ENCODE data around the gene SMCO4. TPM values are rescaled to one million over a fixed set of nuclear protein-coding genes. Genes with fewer than 3 reads are reported as not detected.

Gene SMCO4
- total RNA-seq, 1 experiment from 2014 or later: not detected

DNA sequence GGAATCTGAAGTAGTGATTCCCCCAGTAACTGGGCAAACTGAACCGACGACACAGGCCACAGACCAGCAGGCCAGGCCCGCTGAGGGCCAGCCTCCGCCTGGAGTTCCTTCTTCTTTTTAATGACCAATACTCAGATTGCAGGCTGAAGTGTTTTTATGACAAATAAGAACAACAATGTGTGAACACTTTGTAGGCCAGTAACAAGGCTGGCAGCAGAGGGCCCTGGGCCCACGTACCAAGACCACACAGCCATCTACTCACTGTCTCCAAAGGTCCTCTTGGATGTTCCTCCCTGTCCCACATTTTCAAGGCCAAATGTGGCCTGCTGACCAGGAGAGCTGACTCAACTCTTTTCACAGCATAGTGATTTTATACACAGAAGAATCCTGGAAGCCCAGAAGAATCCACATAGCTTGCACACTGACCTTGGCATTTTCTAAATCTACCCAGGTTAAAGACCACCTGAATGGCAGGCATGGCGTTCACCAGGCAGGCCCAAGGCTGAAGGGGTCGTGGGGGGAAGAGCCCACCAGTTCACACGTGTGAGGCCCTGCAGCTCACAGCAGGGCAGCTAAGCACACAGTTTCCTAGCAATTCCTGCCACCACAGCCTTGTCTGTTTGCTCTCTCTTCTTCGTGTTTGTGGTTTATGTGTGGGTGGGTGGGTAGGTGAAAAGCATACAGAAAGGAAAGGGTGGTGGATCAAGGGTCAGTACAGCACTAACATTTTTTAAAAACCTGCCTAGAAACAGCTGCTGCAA is 13.3 kb downstream of the SMCO4 start:
- no peak for DNase-seq
- no peak overlapping the region for H3K27ac ChIP-seq (ENCODE audit: low read length)
- no peak overlapping the region for H2AFZ ChIP-seq (ENCODE audit: low read length)

DNA sequence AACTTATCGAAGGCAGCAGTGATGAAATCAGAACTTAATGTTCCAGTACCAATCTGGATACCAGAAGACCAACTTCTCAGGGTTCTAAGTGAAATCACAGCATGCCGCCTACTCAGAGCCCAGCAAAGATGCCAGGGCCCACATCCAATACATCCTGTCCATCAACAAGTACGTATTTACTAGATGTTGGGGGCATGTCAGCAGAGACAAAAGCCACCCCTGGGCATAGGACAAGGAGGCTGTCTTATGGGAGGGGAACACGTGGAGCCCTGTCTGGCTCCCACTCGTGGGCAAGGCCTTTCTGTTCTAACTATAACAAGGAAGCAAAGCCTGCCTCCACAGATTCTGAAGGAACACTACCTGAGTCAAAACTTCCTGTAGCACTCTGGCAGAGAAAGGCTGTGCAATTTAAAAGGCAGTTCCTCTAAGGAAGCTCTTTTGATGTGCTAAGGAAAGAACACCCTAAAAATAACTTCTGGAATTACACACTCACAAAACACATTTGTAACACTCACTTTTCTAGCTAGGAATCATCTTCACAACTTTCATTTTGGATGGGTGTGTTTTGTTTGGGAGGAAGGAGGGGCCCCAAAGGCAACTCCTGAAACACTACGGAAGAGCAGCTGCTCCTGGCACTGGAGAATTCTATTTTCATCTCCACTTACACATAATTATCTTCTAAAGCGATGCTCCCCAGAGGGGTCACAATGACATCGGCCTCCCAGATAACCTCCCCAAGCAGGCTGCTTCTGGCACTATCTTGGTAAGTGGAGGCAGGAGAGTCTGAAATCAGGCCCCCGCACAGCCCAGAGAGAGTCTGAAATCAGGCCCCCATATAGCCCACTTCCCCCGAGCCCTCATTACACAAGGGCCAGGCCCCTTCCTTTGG is 14.2 kb downstream of the SMCO4 start:
- no peak overlapping the region for H3K4me2 ChIP-seq (ENCODE audit: low read depth, low read length, poor library complexity, severe bottlenecking)
- H3K27ac ChIP-seq (ENCODE audit: low read length): no peak overlapping the region

More for the DNA sequence above, 13.3 kb downstream of the SMCO4 start:
- no peaks in the 10 kb centered on the region for H3K36me3 ChIP-seq (ENCODE audit: insufficient read depth, low read length)
- H3K79me2 ChIP-seq (ENCODE audit: low read length): no peaks in the 10 kb centered on the region
- no peaks in the 10 kb centered on the region for H3K9me2 ChIP-seq (replicated peaks; ENCODE audit: insufficient read depth, low read length)
- H3K4me3 ChIP-seq (ENCODE audit: low read length): no peak overlapping the region
- H3K4me2 ChIP-seq (ENCODE audit: low read depth, low read length, poor library complexity, severe bottlenecking): no peak overlapping the region
- H3K9me3 ChIP-seq (ENCODE audit: low read length): no peaks in the 10 kb centered on the region
- H3K9ac ChIP-seq (ENCODE audit: low read length): no peak overlapping the region
- H4K20me1 ChIP-seq (ENCODE audit: insufficient read depth, low read depth, low read length): no peaks in the 10 kb centered on the region
- no peaks in the 10 kb centered on the region for H3K27me3 ChIP-seq (ENCODE audit: low read length)
- H3K4me1 ChIP-seq (ENCODE audit: low read length): no peaks in the 10 kb centered on the region

GRCh38 chr11:93528252-93528651 is 14.9 kb downstream of the SMCO4 start:
- Histone ChIP-seq H3K27ac (ENCODE audit: low read length) (no peak overlapping the region), H4K20me1 (ENCODE audit: insufficient read depth, low read depth, low read length) (no peaks in the 10 kb centered on the region), H3K4me3 (ENCODE audit: low read length) (no peak overlapping the region), H3K79me2 (ENCODE audit: low read length) (no peaks in the 10 kb centered on the region), H3K36me3 (ENCODE audit: insufficient read depth, low read length) (no peaks in the 10 kb centered on the region), H3K4me2 (ENCODE audit: low read depth, low read length, poor library complexity, severe bottlenecking) (no peak overlapping the region), H3K9me2 (replicated peaks; ENCODE audit: insufficient read depth, low read length) (no peaks in the 10 kb centered on the region), H3K27me3 (ENCODE audit: low read length) (no peaks in the 10 kb centered on the region), H3K9ac (ENCODE audit: low read length) (no peak overlapping the region), H3K9me3 (ENCODE audit: low read length) (no peaks in the 10 kb centered on the region), H3K4me1 (ENCODE audit: low read length) (peaks cover 12% of the 10 kb centered on the region), H2AFZ (ENCODE audit: low read length) (no peak overlapping the region)
- no peak for DNase-seq

More for the DNA sequence above, 14.2 kb downstream of the SMCO4 start:
- H3K4me1 ChIP-seq (ENCODE audit: low read length): peaks cover 5% of the 10 kb centered on the region
- H3K36me3 ChIP-seq (ENCODE audit: insufficient read depth, low read length): no peaks in the 10 kb centered on the region
- H2AFZ ChIP-seq (ENCODE audit: low read length): no peak overlapping the region
- no peaks in the 10 kb centered on the region for H3K79me2 ChIP-seq (ENCODE audit: low read length)
- no peak for DNase-seq
- no peaks in the 10 kb centered on the region for H3K9me3 ChIP-seq (ENCODE audit: low read length)
- no peak overlapping the region for H3K4me3 ChIP-seq (ENCODE audit: low read length)
- no peaks in the 10 kb centered on the region for H3K27me3 ChIP-seq (ENCODE audit: low read length)
- no peaks in the 10 kb centered on the region for H4K20me1 ChIP-seq (ENCODE audit: insufficient read depth, low read depth, low read length)
- H3K9me2 ChIP-seq (replicated peaks; ENCODE audit: insufficient read depth, low read length): no peaks in the 10 kb centered on the region
- no peak overlapping the region for H3K9ac ChIP-seq (ENCODE audit: low read length)

DNA sequence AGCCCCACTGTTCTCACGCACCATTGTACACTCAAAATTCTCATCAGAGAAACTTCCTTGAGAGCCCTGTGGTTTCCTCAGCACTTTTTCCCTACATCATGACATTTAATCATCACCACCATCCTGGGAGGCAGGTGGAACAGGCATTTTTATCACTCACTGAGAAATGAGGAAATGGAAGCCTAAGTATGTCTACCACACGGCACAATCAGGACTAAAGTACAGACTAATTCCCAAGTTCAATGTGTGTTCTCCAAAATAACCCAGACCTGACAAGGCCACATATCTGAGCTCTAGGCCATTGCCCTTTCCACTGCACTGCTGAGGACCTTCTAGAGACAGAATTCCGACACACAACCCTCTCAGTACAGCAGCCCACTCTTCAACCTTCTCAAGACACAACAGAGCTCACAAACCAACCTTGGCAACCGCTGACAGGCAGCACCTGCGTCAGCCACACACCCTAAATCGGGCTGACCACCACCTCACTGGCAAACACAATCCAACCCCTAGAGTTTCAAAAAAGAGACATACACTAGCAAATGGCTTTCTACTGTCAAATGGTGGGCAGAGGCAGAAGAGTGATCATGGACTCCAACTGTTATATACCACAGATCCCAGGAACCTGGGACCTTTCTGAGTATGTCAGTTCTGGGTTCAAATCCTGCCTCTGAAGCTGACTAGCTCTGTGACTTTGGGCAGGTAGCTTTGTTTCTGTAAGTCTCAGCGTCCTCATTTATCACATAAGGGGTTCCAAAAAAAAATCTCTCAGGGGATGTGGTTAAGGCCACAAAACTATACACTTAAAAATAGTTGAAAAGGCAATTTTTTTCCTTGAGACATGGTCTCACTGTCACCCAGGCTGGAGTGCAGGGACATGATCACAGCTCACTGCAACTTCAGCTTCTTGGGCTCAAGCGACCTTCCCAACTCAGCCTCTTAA is 16.3 kb downstream of the SMCO4 start:
- H3K9ac ChIP-seq (ENCODE audit: low read length): no peak overlapping the region

GRCh38 chr11:93526346-93526633 is 16.9 kb downstream of the SMCO4 start:
- H3K27me3 ChIP-seq (ENCODE audit: low read length): no peaks in the 10 kb centered on the region
- H3K4me3 ChIP-seq (ENCODE audit: low read length): no peak overlapping the region
- no peak overlapping the region for H3K27ac ChIP-seq (ENCODE audit: low read length)

More for the DNA sequence above, 16.3 kb downstream of the SMCO4 start:
- H4K20me1 ChIP-seq (ENCODE audit: insufficient read depth, low read depth, low read length): no peaks in the 10 kb centered on the region
- DNase-seq: no peak
- H2AFZ ChIP-seq (ENCODE audit: low read length): no peak overlapping the region
- H3K4me3 ChIP-seq (ENCODE audit: low read length): no peak overlapping the region
- H3K79me2 ChIP-seq (ENCODE audit: low read length): no peaks in the 10 kb centered on the region
- no peaks in the 10 kb centered on the region for H3K27me3 ChIP-seq (ENCODE audit: low read length)
- peaks cover 12% of the 10 kb centered on the region for H3K4me1 ChIP-seq (ENCODE audit: low read length)
- no peak overlapping the region for H3K27ac ChIP-seq (ENCODE audit: low read length)
- no peaks in the 10 kb centered on the region for H3K9me3 ChIP-seq (ENCODE audit: low read length)
- H3K36me3 ChIP-seq (ENCODE audit: insufficient read depth, low read length): no peaks in the 10 kb centered on the region
- H3K9me2 ChIP-seq (replicated peaks; ENCODE audit: insufficient read depth, low read length): no peaks in the 10 kb centered on the region
- H3K4me2 ChIP-seq (ENCODE audit: low read depth, low read length, poor library complexity, severe bottlenecking): no peak overlapping the region

GRCh38 chr11:93525601-93526345 is 17.4 kb downstream of the SMCO4 start:
- Histone ChIP-seq H3K9me2 (replicated peaks; ENCODE audit: insufficient read depth, low read length) (no peaks in the 10 kb centered on the region), H4K20me1 (ENCODE audit: insufficient read depth, low read depth, low read length) (no peaks in the 10 kb centered on the region), H2AFZ (ENCODE audit: low read length) (no peak overlapping the region), H3K27ac (ENCODE audit: low read length) (no peak overlapping the region), H3K4me3 (ENCODE audit: low read length) (no peak overlapping the region), H3K79me2 (ENCODE audit: low read length) (no peaks in the 10 kb centered on the region), H3K27me3 (ENCODE audit: low read length) (no peaks in the 10 kb centered on the region), H3K4me2 (ENCODE audit: low read depth, low read length, poor library complexity, severe bottlenecking) (no peak overlapping the region), H3K4me1 (ENCODE audit: low read length) (peaks cover 12% of the 10 kb centered on the region), H3K9ac (ENCODE audit: low read length) (no peak overlapping the region), H3K36me3 (ENCODE audit: insufficient read depth, low read length) (no peaks in the 10 kb centered on the region), H3K9me3 (ENCODE audit: low read length) (no peaks in the 10 kb centered on the region)
- DNase-seq: no peak

More at GRCh38 chr11:93526346-93526633, 16.9 kb downstream of the SMCO4 start:
- no peaks in the 10 kb centered on the region for H3K9me3 ChIP-seq (ENCODE audit: low read length)
- H3K9me2 ChIP-seq (replicated peaks; ENCODE audit: insufficient read depth, low read length): no peaks in the 10 kb centered on the region
- H3K36me3 ChIP-seq (ENCODE audit: insufficient read depth, low read length): no peaks in the 10 kb centered on the region
- H2AFZ ChIP-seq (ENCODE audit: low read length): no peak overlapping the region
- no peaks in the 10 kb centered on the region for H4K20me1 ChIP-seq (ENCODE audit: insufficient read depth, low read depth, low read length)
- no peak for DNase-seq
- no peaks in the 10 kb centered on the region for H3K79me2 ChIP-seq (ENCODE audit: low read length)
- no peak overlapping the region for H3K4me2 ChIP-seq (ENCODE audit: low read depth, low read length, poor library complexity, severe bottlenecking)
- H3K9ac ChIP-seq (ENCODE audit: low read length): no peak overlapping the region
- peaks cover 12% of the 10 kb centered on the region for H3K4me1 ChIP-seq (ENCODE audit: low read length)

- no peaks in the 10 kb centered on the region for H3K9me3 ChIP-seq (ENCODE audit: low read length)
Measured at GRCh38 chr11:93524858-93525257, 18.3 kb downstream of the SMCO4 start.

More at GRCh38 chr11:93524858-93525257, 18.3 kb downstream of the SMCO4 start:
- no peaks in the 10 kb centered on the region for H3K27me3 ChIP-seq (ENCODE audit: low read length)
- H3K79me2 ChIP-seq (ENCODE audit: low read length): no peaks in the 10 kb centered on the region
- no peaks in the 10 kb centered on the region for H4K20me1 ChIP-seq (ENCODE audit: insufficient read depth, low read depth, low read length)
- H3K27ac ChIP-seq (ENCODE audit: low read length): no peak overlapping the region
- no peaks in the 10 kb centered on the region for H3K36me3 ChIP-seq (ENCODE audit: insufficient read depth, low read length)
- no peak overlapping the region for H3K4me2 ChIP-seq (ENCODE audit: low read depth, low read length, poor library complexity, severe bottlenecking)
- DNase-seq: no peak
- H3K9ac ChIP-seq (ENCODE audit: low read length): no peak overlapping the region
- no peak overlapping the region for H2AFZ ChIP-seq (ENCODE audit: low read length)
- H3K9me2 ChIP-seq (replicated peaks; ENCODE audit: insufficient read depth, low read length): no peaks in the 10 kb centered on the region
- no peak overlapping the region for H3K4me3 ChIP-seq (ENCODE audit: low read length)
- peaks cover 12% of the 10 kb centered on the region for H3K4me1 ChIP-seq (ENCODE audit: low read length)
